ENCODE data around the gene PMPCA. TPM values are rescaled to one million over a fixed set of nuclear protein-coding genes. Genes with fewer than 3 reads are reported as not detected.

Gene PMPCA
- total RNA-seq, 1 experiment from 2014 or later: 116 TPM

DNA sequence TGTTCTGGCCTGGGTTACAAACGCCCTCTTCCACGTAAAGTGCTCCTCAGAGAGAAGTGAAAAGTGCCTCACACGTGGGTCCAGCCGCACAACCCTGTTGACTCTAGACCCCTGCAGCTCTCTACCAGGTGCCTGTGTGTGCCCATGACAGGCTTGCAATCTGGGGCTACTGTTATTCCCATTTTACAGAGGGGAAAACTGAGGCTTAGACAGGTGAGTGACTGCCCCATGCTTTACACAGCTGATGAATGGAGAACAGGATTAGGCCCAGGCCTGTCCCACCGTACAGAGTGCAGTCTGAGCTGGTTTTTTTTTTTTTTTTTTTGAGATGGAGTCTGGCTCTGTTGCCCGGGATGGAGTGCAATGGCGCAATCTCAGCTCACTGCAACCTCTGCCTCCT lies 35.3 kb downstream of the PMPCA start:
- no TSS peak for BruUV-seq (replicated peaks)
- H4K20me1 ChIP-seq (ENCODE audit: insufficient read depth): no peaks in the 10 kb centered on the region
- peaks cover 3% of the 10 kb centered on the region; the same call in 1 of the 2 replicates for H3K79me2 ChIP-seq (ENCODE audit: insufficient read depth, low read length)
- no peaks in the 10 kb centered on the region for H3K9me3 ChIP-seq (ENCODE audit: control insufficient read depth in 1 of 2, insufficient read depth in 1 of 2, low read depth in 1 of 2, low read length in 2 of 2)
- no peaks in the 10 kb centered on the region for H3K27me3 ChIP-seq (ENCODE audit: insufficient read depth, low read length)
- ATAC-seq: no peak
- H3K4me3 ChIP-seq (replicated peaks in 1 of 2; ENCODE audit: low read depth in 1 of 2, low read length in 2 of 2): no peak overlapping the region
- H2AFZ ChIP-seq (ENCODE audit: low read depth, low read length, poor library complexity, severe bottlenecking): no peak overlapping the region
- no peak overlapping the region for H3K27ac ChIP-seq (ENCODE audit: low read depth, low read length)
- intact Hi-C loops (cut with micrococcal nuclease): no loop called here
- TF ChIP-seq TCF7L2 (IDR thresholded peaks at IDR 0.05; ENCODE audit: borderline replicate concordance, extremely low read depth, insufficient read depth, insufficient read length): no peak
- TF ChIP-seq ATF3 (IDR thresholded peaks at IDR 0.05): no peak
- TF ChIP-seq CBX3 (IDR thresholded peaks at IDR 0.05; ENCODE audit: low read depth): no peak
- TF ChIP-seq YY1 (IDR thresholded peaks at IDR 0.05; ENCODE audit: extremely low read depth, insufficient replicate concordance, low read depth, low read length): no peak
- TF ChIP-seq ZFX (IDR thresholded peaks at IDR 0.05): no peak
- TF ChIP-seq EZH2phosphoT487 (IDR thresholded peaks at IDR 0.05; ENCODE audit: borderline replicate concordance): no peak
- TF ChIP-seq MAX (IDR thresholded peaks at IDR 0.05): no peak
- TF ChIP-seq ZNF274 (IDR thresholded peaks at IDR 0.05; ENCODE audit: low read depth, low read length): no peak
- no peak for TF ChIP-seq EGR1 (IDR thresholded peaks at IDR 0.05; ENCODE audit: low read depth)
- TF ChIP-seq RAD21 (IDR thresholded peaks at IDR 0.05; ENCODE audit: low read depth): no peak
- TF ChIP-seq, protein P1, sequence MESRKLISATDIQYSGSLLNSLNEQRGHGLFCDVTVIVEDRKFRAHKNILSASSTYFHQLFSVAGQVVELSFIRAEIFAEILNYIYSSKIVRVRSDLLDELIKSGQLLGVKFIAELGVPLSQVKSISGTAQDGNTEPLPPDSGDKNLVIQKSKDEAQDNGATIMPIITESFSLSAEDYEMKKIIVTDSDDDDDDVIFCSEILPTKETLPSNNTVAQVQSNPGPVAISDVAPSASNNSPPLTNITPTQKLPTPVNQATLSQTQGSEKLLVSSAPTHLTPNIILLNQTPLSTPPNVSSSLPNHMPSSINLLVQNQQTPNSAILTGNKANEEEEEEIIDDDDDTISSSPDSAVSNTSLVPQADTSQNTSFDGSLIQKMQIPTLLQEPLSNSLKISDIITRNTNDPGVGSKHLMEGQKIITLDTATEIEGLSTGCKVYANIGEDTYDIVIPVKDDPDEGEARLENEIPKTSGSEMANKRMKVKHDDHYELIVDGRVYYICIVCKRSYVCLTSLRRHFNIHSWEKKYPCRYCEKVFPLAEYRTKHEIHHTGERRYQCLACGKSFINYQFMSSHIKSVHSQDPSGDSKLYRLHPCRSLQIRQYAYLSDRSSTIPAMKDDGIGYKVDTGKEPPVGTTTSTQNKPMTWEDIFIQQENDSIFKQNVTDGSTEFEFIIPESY (IDR thresholded peaks at IDR 0.05; ENCODE audit: extremely low read depth, insufficient replicate concordance, low read length): no peak
- TF ChIP-seq FOSL1 (IDR thresholded peaks at IDR 0.05; ENCODE audit: low read depth): no peak
- no peaks in the 10 kb centered on the region for H3K4me1 ChIP-seq (ENCODE audit: control insufficient read depth in 1 of 2, insufficient read depth in 2 of 2, low read length in 2 of 2)
- H3K9me2 ChIP-seq (ENCODE audit: insufficient read depth): no peaks in the 10 kb centered on the region
- ChIA-PET CTCF (no interaction called here), RAD21 (ENCODE audit: low non-redundant PET in 1 of 2, low total read pairs in 2 of 2, uncharacterized antibody in 2 of 2, unreplicated experiment in 2 of 2) (no interaction called here), POLR2A (interaction anchor here (0.6 kb wide), 1 partner anchor 10 kb away, joined by 3 read pairs; no protein-coding TSS in a partner anchor)
- peaks cover 31 to 59% of the 10 kb centered on the region in 2 experiments for H3K36me3 ChIP-seq (ENCODE audit: control insufficient read depth in 1 of 2, insufficient read depth in 2 of 2, low read length in 2 of 2)
- H3K9ac ChIP-seq (ENCODE audit: low read length): no peak overlapping the region
- H3K4me2 ChIP-seq (ENCODE audit: low read length): no peak overlapping the region
- no peak for DNase-seq (ENCODE audit: low read depth, low spot score)
